ENCODE data around the gene ANGPTL2.

- no peak for TF ChIP-seq CTCF (IDR thresholded peaks at IDR 0.05)
- no peak for TF ChIP-seq REST (IDR thresholded peaks at IDR 0.05; ENCODE audit: low read depth, low read length)
- no peak for TF ChIP-seq TAF1 (IDR thresholded peaks at IDR 0.05; ENCODE audit: borderline replicate concordance, low read depth, low read length)
- no peak for TF ChIP-seq YY1 (IDR thresholded peaks at IDR 0.05; ENCODE audit: low read depth)
- no peak for TF ChIP-seq EZH2phosphoT487 (IDR thresholded peaks at IDR 0.05; ENCODE audit: borderline replicate concordance, low read depth)
- TF ChIP-seq EP300 (IDR thresholded peaks at IDR 0.05; ENCODE audit: borderline replicate concordance in 1 of 2, low read depth in 1 of 2, low read length in 1 of 2): no peak
- no peak for TF ChIP-seq CHD2 (IDR thresholded peaks at IDR 0.05; ENCODE audit: low read length, partially characterized antibody)
- no peak for TF ChIP-seq SIN3A (IDR thresholded peaks at IDR 0.05; ENCODE audit: borderline replicate concordance, low read depth, low read length)
- no peak for TF ChIP-seq MAX (IDR thresholded peaks at IDR 0.05; ENCODE audit: low read depth)
- no peak for TF ChIP-seq FOXM1 (IDR thresholded peaks at IDR 0.05; ENCODE audit: low read depth)
- no peak for TF ChIP-seq JUND (IDR thresholded peaks at IDR 0.05)
Measured at GRCh38 chr9:127051881-127052595, 70.4 kb downstream of the ANGPTL2 start.

All from SK-N-SH (cell line).